AG10803 (cell line): ENCODE measurements around the gene SFTPB.

Experiments
- DNase-seq: peaks from one replicate; pipeline ENCODE4 v3.0.0; 2010; ENCODE audit warnings: low read depth
- H3K4me3 ChIP-seq: 2 replicates; pipeline ENCODE4 v1.5.1; 2011; ENCODE audit warnings: mild to moderate bottlenecking, low read length, control low read depth
- TF ChIP-seq, protein P1 (sequence below): conservative IDR thresholded peaks from 2 replicates; pipeline ENCODE4 v1.5.1; 2011; ENCODE audit warnings: mild to moderate bottlenecking, low read length, control low read depth, inconsistent platforms

The SFTPB gene

DNA sequence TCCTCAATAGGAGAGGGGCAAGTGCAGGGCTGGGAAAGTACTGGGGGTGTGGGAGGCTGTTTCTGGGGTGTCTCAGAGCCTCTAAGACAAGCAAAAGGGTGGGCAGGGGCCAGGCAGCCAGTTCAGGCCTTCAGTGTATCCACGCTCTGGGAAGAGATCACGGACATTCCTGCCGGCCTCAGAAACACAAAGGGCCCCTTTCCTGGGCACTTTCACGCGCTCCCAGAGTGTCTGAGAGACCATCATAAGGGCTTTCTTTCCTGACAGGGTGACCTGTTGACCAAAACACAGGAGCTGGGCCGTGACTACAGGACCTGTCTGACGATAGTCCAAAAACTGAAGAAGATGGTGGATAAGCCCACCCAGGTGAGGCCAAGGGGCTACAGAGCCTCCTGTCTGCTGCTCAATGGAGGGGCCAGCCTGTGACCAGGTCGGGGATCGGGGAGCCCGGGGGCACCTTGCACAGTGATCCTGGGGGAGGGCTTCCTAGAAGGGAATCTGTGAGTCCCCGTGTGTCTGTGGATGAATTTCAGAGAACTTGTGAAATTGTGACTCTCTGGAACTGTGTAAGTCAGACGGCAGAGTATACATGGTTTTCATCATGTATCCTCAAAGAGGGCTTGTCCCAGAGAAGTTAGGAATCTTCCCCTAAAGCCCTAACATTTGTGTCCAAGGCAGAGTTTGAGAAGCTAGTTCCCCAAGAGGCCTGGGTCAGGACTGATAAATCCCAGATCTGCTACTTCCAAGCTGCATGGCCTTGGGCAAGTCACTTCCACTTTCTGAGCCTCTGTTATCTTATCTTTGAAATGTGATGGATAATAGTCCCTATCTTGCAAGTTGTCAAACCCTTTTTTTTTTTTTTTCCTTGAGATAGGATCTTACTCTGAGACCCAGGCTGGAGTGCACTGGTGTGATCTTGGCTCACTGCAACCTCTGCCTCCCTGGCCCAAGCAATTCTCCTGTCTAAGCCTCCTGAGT is 28.0 kb upstream of the SFTPB start:
- TF ChIP-seq, protein P1, sequence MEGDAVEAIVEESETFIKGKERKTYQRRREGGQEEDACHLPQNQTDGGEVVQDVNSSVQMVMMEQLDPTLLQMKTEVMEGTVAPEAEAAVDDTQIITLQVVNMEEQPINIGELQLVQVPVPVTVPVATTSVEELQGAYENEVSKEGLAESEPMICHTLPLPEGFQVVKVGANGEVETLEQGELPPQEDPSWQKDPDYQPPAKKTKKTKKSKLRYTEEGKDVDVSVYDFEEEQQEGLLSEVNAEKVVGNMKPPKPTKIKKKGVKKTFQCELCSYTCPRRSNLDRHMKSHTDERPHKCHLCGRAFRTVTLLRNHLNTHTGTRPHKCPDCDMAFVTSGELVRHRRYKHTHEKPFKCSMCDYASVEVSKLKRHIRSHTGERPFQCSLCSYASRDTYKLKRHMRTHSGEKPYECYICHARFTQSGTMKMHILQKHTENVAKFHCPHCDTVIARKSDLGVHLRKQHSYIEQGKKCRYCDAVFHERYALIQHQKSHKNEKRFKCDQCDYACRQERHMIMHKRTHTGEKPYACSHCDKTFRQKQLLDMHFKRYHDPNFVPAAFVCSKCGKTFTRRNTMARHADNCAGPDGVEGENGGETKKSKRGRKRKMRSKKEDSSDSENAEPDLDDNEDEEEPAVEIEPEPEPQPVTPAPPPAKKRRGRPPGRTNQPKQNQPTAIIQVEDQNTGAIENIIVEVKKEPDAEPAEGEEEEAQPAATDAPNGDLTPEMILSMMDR = no peak
- no peak for DNase-seq

DNA sequence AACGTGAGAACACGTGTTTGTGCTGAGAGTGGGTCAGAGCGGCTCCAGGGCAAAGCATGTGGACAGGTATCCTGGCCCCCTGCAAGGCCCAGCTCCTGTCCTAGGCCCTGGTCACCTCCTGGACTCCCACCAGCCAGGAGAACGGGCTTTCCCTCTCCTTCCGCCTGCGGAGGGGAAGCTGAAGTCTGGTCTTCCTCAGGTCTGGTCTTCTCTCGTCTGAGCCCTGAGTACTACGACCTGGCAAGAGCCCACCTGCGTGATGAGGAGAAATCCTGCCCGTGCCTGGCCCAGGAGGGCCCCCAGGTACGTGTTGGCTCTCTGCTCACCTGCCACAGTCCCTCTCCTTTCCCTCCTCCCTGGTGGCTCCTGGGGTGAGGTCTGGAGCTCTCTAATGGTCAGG is 27.1 kb upstream of the SFTPB start:
- H3K4me3 ChIP-seq = no peak overlapping the region
- TF ChIP-seq, protein P1 = no peak
- no peak for DNase-seq

More for the DNA sequence above, 28.0 kb upstream of the SFTPB start:
- no peak overlapping the region for H3K4me3 ChIP-seq

DNA sequence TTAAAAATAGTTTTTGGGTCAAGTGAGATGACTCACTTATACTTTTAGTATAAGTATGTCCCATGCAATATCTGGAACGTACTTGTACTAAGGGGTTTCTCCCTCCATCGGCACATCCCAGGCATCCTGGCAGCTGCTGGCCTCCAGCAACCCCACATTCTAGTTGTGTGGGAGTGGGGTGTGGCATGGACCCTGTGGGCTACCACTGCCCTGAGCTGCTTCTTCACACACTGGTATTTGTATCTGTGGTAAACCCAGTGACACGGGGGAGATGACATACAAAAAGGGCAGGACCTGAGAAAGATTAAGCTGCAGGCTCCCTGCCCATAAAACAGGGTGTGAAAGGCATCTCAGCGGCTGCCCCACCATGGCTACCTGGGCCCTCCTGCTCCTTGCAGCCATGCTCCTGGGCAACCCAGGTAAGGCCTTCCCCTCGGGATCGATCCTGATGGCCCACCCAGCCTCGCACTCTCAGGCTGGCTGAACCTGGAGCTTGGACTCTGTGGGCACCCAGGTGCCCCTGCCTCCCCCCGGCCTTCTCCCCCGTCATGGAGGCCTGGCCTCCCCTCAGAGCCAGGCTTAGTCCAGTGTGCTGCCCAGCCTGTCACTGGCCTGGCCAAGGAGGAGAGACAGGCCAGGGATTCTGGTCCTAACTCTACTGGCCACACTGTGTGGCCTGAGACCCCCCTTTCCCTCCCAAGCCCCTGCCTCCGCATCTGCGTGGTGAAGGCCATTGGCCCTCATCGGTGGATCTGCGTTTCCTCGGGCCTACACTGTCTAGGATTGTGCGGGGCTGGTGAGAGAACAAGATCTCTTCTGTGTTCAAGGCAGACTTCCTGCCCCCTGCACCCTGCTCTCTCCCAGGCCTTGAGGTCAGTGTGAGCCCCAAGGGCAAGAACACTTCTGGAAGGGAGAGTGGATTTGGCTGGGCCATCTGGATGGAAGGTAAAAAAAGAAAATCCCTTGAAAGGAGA is 26.3 kb upstream of the SFTPB start, which contains the start of gene GNLY:
Gene GNLY, plus strand, starts transcription at position 307 of the 974 bp plus-strand sequence. Its CDS starts 61 bp downstream, at position 368.
- no peak within 1 kb of the TSS for H3K4me3 ChIP-seq
- TF ChIP-seq, protein P1 = no peak
- no peak for DNase-seq

DNA sequence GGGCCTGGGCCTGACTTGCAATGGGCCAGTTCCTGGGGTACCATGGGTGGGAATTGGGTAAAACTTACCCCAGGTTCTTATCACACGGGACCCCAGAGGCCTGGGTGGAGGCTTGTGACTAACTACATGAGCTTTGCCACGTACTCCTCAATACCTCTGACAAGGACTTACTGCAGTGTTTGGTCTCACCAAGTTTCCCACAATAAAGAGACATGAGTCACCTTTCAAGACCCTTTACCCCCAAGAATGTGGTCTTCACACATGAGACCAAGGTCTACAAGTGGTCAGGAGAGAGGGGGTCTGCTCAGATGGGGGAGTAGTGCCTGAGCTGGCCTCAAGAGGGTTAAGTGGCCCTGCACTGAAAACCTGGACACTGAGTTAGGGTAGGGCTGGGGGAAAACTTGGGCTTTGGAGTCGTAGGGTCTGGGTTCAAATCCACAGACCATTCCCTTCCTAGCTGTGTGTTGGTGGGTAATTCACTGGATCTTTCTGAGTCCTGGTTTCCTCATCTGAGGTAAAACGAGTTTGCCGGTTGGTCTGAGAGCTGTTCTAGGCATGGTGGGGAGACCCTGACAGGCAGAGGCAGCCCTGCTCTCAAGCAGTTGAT is 24.1 kb upstream of the SFTPB start:
- TF ChIP-seq, protein P1 = no peak
- no peak for DNase-seq
- no peak overlapping the region for H3K4me3 ChIP-seq

DNA sequence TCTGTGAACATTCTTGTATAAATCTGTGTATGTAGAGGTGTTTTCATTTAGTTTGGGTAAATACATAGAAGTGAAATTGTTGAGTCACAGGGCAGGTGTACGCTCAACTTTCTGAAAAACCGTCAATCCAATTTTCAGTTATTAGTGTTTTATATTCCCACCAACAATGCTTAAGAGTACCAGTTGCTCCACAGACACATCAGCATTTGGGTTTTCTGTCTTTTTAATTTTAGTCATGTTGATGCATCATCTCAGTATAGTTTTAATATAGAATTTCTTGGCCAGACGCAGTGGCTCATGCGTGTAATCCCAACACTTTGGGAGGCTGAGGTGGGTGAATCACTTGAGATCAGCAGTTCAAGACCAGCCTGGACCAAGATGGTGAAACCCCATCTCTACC is 22.9 kb upstream of the SFTPB start:
- TF ChIP-seq, protein P1 = no peak
- no peak for DNase-seq
- no peak overlapping the region for H3K4me3 ChIP-seq

DNA sequence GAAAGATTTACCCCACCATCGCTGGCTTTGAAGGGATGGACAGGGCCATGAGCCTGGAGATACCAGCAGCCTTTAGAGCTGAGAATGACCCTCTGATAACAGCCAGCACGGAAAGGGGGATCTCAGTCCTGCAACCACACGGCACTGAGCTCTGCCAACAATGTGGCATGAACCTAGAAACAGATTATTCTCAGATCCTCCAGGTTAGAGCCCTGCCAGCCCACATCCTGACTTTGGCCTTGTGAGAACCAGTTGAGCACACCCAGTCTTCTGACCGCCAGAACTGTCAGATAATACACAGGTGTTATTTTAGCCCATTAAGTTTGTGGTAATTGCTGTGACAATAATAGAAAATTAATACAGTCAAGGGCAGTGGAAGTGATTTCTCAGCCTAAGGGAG is 16.8 kb upstream of the SFTPB start:
- TF ChIP-seq, protein P1 = no peak
- no peak for DNase-seq
- no peak overlapping the region for H3K4me3 ChIP-seq
